Suppressor macrophage treated with lipopolysaccharide for 1 hour (primary cell): ENCODE results near the gene CATSPER3.

Experiments
- DNase-seq, 3 donors: peaks; one replicate each; pipeline ENCODE4 v3.0.0-alpha.2; 2020 to 2022

CATSPER3 gene

GRCh38 chr5:135046661-135047346, 79.1 kb downstream of the CATSPER3 start:
- no peak for DNase-seq

GRCh38 chr5:135047347-135047695, 79.6 kb downstream of the CATSPER3 start:
- DNase-seq: no peak

GRCh38 chr5:135048286-135048685, 80.6 kb downstream of the CATSPER3 start:
- no peak for DNase-seq

- DNase-seq: no peak
These were observed 81.2 kb downstream of the CATSPER3 start for GRCh38 chr5:135048930-135049329.

GRCh38 chr5:135050244-135050767, 82.6 kb downstream of the CATSPER3 start:
- DNase-seq: no peak

- peak in 2 of 3 donors; percentile 24 for DNase-seq
These were observed 83.7 kb downstream of the CATSPER3 start for GRCh38 chr5:135051399-135051798.

- no peak for DNase-seq
These were observed 84.2 kb downstream of the CATSPER3 start for GRCh38 chr5:135051872-135052271.

GRCh38 chr5:135052511-135053145, 84.9 kb downstream of the CATSPER3 start:
- DNase-seq: no peak

- DNase-seq: no peak
These were observed 85.6 kb downstream of the CATSPER3 start for GRCh38 chr5:135053278-135053677.

GRCh38 chr5:135053989-135054388, 86.3 kb downstream of the CATSPER3 start:
- no peak for DNase-seq

GRCh38 chr5:135054546-135054945, 86.8 kb downstream of the CATSPER3 start:
- DNase-seq: no peak

GRCh38 chr5:135055396-135055795, 87.7 kb downstream of the CATSPER3 start:
- DNase-seq: no peak

GRCh38 chr5:135056316-135057030, 88.8 kb downstream of the CATSPER3 start:
- DNase-seq: no peak

GRCh38 chr5:135057233-135057632, 89.5 kb downstream of the CATSPER3 start:
- no peak for DNase-seq

GRCh38 chr5:135058331-135058732, 90.6 kb downstream of the CATSPER3 start:
- DNase-seq: no peak

GRCh38 chr5:135059000-135059923, 91.6 kb downstream of the CATSPER3 start:
- no peak for DNase-seq

- no peak for DNase-seq
These were observed 92.3 kb downstream of the CATSPER3 start for GRCh38 chr5:135060021-135060420.

GRCh38 chr5:135061001-135061400, 93.3 kb downstream of the CATSPER3 start:
- no peak for DNase-seq
